Bronchial epithelial cell (primary cell): ENCODE results near the gene GPR89A. TPM values are rescaled to one million over a fixed set of nuclear protein-coding genes. Genes with fewer than 3 reads are reported as not detected.

Experiments
- DNase-seq: peaks from one replicate; pipeline ENCODE4 v3.0.0-alpha.2; 2010; ENCODE audit warnings: low read depth
- FAIRE-seq: peaks from 2 replicates; lab custom pipeline; 2011; peaks lifted over from hg19 to GRCh38; lab: Jason Lieb, UNC
- H3K27me3 ChIP-seq: 2 replicates; pipeline ENCODE4 v1.5.1; 2011; ENCODE audit warnings: low read length; ENCODE audit not compliant: control insufficient read depth, insufficient read depth
- H3K36me3 ChIP-seq: 2 replicates; pipeline ENCODE4 v1.5.1; 2011; ENCODE audit warnings: low read length; ENCODE audit not compliant: control insufficient read depth, insufficient read depth
- H3K4me3 ChIP-seq: 2 replicates; pipeline ENCODE4 v1.5.1; 2011; ENCODE audit warnings: mild to moderate bottlenecking, low read depth, low read length, control low read depth
- CTCF ChIP-seq: IDR thresholded peaks from 2 replicates; pipeline ENCODE4 v1.5.1; 2011; ENCODE audit warnings: mild to moderate bottlenecking, moderate library complexity, low read length, control low read depth, inconsistent platforms; ENCODE audit not compliant: insufficient read depth, severe bottlenecking
- total RNA-seq: library from RNA; depleted of rRNA; stranded (reverse); fragments of >200 nt; gene quantifications from 2 replicates; pipeline ENCODE4 v1.2.1, GENCODE V29; 2014

The GPR89A gene
- total RNA-seq, 1 donor from 2014 or later, result 39.5 TPM

- TF ChIP-seq CTCF, result no peak
- Histone ChIP-seq H3K4me3 (no peak overlapping the region), H3K36me3 (no peaks in the 10 kb centered on the region), H3K27me3 (no peaks in the 10 kb centered on the region)
- FAIRE-seq, result no peak
- DNase-seq, result no peak
Observed at GRCh38 chr1:145696630-145696960, 88.8 kb downstream of the GPR89A start.

- no peak for TF ChIP-seq CTCF
- FAIRE-seq (no peak), DNase-seq (no peak)
- no peaks in the 10 kb centered on the region for H3K36me3 ChIP-seq
- H3K27me3 ChIP-seq, result no peaks in the 10 kb centered on the region
- H3K4me3 ChIP-seq, result no peak overlapping the region
Observed at GRCh38 chr1:145701306-145701862, 93.6 kb downstream of the GPR89A start.

GRCh38 chr1:145702052-145702451, 94.3 kb downstream of the GPR89A start:
- DNase-seq (no peak), FAIRE-seq (no peak)
- Histone ChIP-seq H3K4me3 (no peak overlapping the region), H3K27me3 (no peaks in the 10 kb centered on the region), H3K36me3 (no peaks in the 10 kb centered on the region)
- TF ChIP-seq CTCF, result no peak

- DNase-seq (no peak), FAIRE-seq (no peak)
- no peak for TF ChIP-seq CTCF
- Histone ChIP-seq H3K4me3 (no peak overlapping the region), H3K27me3 (no peaks in the 10 kb centered on the region), H3K36me3 (no peaks in the 10 kb centered on the region)
Observed at GRCh38 chr1:145702826-145703225, 95.0 kb downstream of the GPR89A start.

- no peak for FAIRE-seq
- DNase-seq, result no peak
- Histone ChIP-seq H3K4me3 (no peak overlapping the region), H3K27me3 (no peaks in the 10 kb centered on the region), H3K36me3 (no peaks in the 10 kb centered on the region)
- no peak for TF ChIP-seq CTCF
Observed at GRCh38 chr1:145705622-145706021, 97.8 kb downstream of the GPR89A start.

GRCh38 chr1:145706086-145706664, 98.4 kb downstream of the GPR89A start:
- no peak overlapping the region for H3K4me3 ChIP-seq
- peak; percentile 98 for DNase-seq
- no peak for TF ChIP-seq CTCF
- H3K27me3 ChIP-seq, result no peaks in the 10 kb centered on the region
- no peaks in the 10 kb centered on the region for H3K36me3 ChIP-seq
- no peak for FAIRE-seq
